ENCODE results near the gene GSG1L. TPM values are rescaled to one million over a fixed set of nuclear protein-coding genes. Genes with fewer than 3 reads are reported as not detected.

The GSG1L gene
- total RNA-seq, 1 donor: not detected

GRCh38 chr16:27795992-27796614, 267.4 kb downstream of the GSG1L start:
- H3K27me3 ChIP-seq (ENCODE audit: insufficient read depth, low read length): peaks cover 2% of the 10 kb centered on the region
- H3K36me3 ChIP-seq (ENCODE audit: insufficient read depth, low read length): no peaks in the 10 kb centered on the region
- H2AFZ ChIP-seq (ENCODE audit: low read length): no peak overlapping the region
- H3K79me2 ChIP-seq (ENCODE audit: insufficient read depth, low read length): no peaks in the 10 kb centered on the region
- peak; percentile 63 for DNase-seq (ENCODE audit: insufficient read length, low spot score, missing footprints)
- no peaks in the 10 kb centered on the region for H4K20me1 ChIP-seq (ENCODE audit: insufficient read depth, low read length)
- TF ChIP-seq CTCF (IDR thresholded peaks at IDR 0.05; ENCODE audit: extremely low read depth, low read depth, low read length): no peak
- no peak overlapping the region for H3K4me3 ChIP-seq (ENCODE audit: insufficient read depth, low read length)
- no peak overlapping the region for H3K27ac ChIP-seq (ENCODE audit: low read depth, low read length)
- no peaks in the 10 kb centered on the region for H3K9me3 ChIP-seq (ENCODE audit: low read depth, low read length)
- H3K4me1 ChIP-seq (ENCODE audit: insufficient read depth, low read length): no peaks in the 10 kb centered on the region
- H3K4me2 ChIP-seq (ENCODE audit: insufficient read depth, low read length): no peak overlapping the region

GRCh38 chr16:27793249-27793622, 270.3 kb downstream of the GSG1L start:
- Histone ChIP-seq H3K79me2 (ENCODE audit: insufficient read depth, low read length) (no peaks in the 10 kb centered on the region), H2AFZ (ENCODE audit: low read length) (no peak overlapping the region), H3K27ac (ENCODE audit: low read depth, low read length) (no peak overlapping the region), H3K9me3 (ENCODE audit: low read depth, low read length) (no peaks in the 10 kb centered on the region), H3K4me3 (ENCODE audit: insufficient read depth, low read length) (no peak overlapping the region), H3K27me3 (ENCODE audit: insufficient read depth, low read length) (no peaks in the 10 kb centered on the region), H3K4me1 (ENCODE audit: insufficient read depth, low read length) (no peaks in the 10 kb centered on the region), H4K20me1 (ENCODE audit: insufficient read depth, low read length) (no peaks in the 10 kb centered on the region), H3K36me3 (ENCODE audit: insufficient read depth, low read length) (no peaks in the 10 kb centered on the region), H3K4me2 (ENCODE audit: insufficient read depth, low read length) (no peak overlapping the region)
- TF ChIP-seq CTCF (IDR thresholded peaks at IDR 0.05; ENCODE audit: extremely low read depth, low read depth, low read length): no peak
- DNase-seq (ENCODE audit: insufficient read length, low spot score, missing footprints): peak; percentile 13

- Histone ChIP-seq H3K4me2 (ENCODE audit: insufficient read depth, low read length) (no peak overlapping the region), H3K4me1 (ENCODE audit: insufficient read depth, low read length) (no peaks in the 10 kb centered on the region), H3K36me3 (ENCODE audit: insufficient read depth, low read length) (no peaks in the 10 kb centered on the region), H3K9me3 (ENCODE audit: low read depth, low read length) (no peaks in the 10 kb centered on the region), H4K20me1 (ENCODE audit: insufficient read depth, low read length) (no peaks in the 10 kb centered on the region), H3K79me2 (ENCODE audit: insufficient read depth, low read length) (no peaks in the 10 kb centered on the region), H3K27ac (ENCODE audit: low read depth, low read length) (no peak overlapping the region), H3K27me3 (ENCODE audit: insufficient read depth, low read length) (no peaks in the 10 kb centered on the region), H3K4me3 (ENCODE audit: insufficient read depth, low read length) (no peak overlapping the region), H2AFZ (ENCODE audit: low read length) (no peak overlapping the region)
- DNase-seq (ENCODE audit: insufficient read length, low spot score, missing footprints): peak; percentile 65
- no peak for TF ChIP-seq CTCF (IDR thresholded peaks at IDR 0.05; ENCODE audit: extremely low read depth, low read depth, low read length)
Observed at GRCh38 chr16:27792486-27793248, 270.8 kb downstream of the GSG1L start.

- H3K36me3 ChIP-seq (ENCODE audit: insufficient read depth, low read length): no peaks in the 10 kb centered on the region
- no peak overlapping the region for H3K4me2 ChIP-seq (ENCODE audit: insufficient read depth, low read length)
- no peaks in the 10 kb centered on the region for H3K9me3 ChIP-seq (ENCODE audit: low read depth, low read length)
- DNase-seq (ENCODE audit: insufficient read length, low spot score, missing footprints): peak; percentile 34
- no peaks in the 10 kb centered on the region for H3K27me3 ChIP-seq (ENCODE audit: insufficient read depth, low read length)
- TF ChIP-seq CTCF (IDR thresholded peaks at IDR 0.05; ENCODE audit: extremely low read depth, low read depth, low read length): no peak
- no peaks in the 10 kb centered on the region for H4K20me1 ChIP-seq (ENCODE audit: insufficient read depth, low read length)
- H3K4me3 ChIP-seq (ENCODE audit: insufficient read depth, low read length): no peak overlapping the region
- H3K4me1 ChIP-seq (ENCODE audit: insufficient read depth, low read length): no peaks in the 10 kb centered on the region
- H2AFZ ChIP-seq (ENCODE audit: low read length): no peak overlapping the region
- no peaks in the 10 kb centered on the region for H3K79me2 ChIP-seq (ENCODE audit: insufficient read depth, low read length)
- no peak overlapping the region for H3K27ac ChIP-seq (ENCODE audit: low read depth, low read length)
Observed at GRCh38 chr16:27791404-27791719, 272.2 kb downstream of the GSG1L start.

Measured in osteoblast (primary cell).